ENCODE results near the gene CCKAR. TPM values are rescaled to one million over a fixed set of nuclear protein-coding genes. Genes with fewer than 3 reads are reported as not detected.

CCKAR gene
- total RNA-seq, 1 experiment from 2014 or later, result not detected

Other genes with a start within 250 kb of the CCKAR start
- gene RBPJ, start 169.5 kb downstream of the CCKAR start, total RNA-seq (2021; ENCODE audit: unreplicated experiment), result 33.7 TPM
- 2.2 TPM for gene TBC1D19, start 93.6 kb upstream of the CCKAR start, total RNA-seq (2021; ENCODE audit: unreplicated experiment)

Measured in Panc1 (cell line).